Kidney (tissue), 14 donors: ENCODE measurements around the gene HEG1. TPM values are rescaled to one million over a fixed set of nuclear protein-coding genes. Genes with fewer than 3 reads are reported as not detected.
A peak's percentile ranks its signal among the peaks of the same experiment; 100 is the strongest.

Experiments used
- DNase-seq, 5 donors: peaks; one replicate each; pipeline ENCODE4 v3.0.0-alpha.2; 2013 to 2020
- FAIRE-seq: peaks from 2 replicates; lab custom pipeline; 2012; peaks lifted over from hg19 to GRCh38; lab: Jason Lieb, UNC
- H3K27ac ChIP-seq, 2 donors: one replicate each; pipeline ENCODE4 v1.7.0; 2013; ENCODE audit warnings: low read depth in 2 of 2, low read length in 2 of 2, inconsistent platforms in 1 of 2
- H3K27me3 ChIP-seq: one replicate; pipeline ENCODE4 v1.7.1; 2013; ENCODE audit warnings: low read length, inconsistent platforms; ENCODE audit not compliant: control insufficient read depth, insufficient read depth
- H3K36me3 ChIP-seq, 3 donors: one replicate each; pipeline versions ENCODE4 v1.7.0 to v1.7.1; 2013; ENCODE audit warnings: low read length in 3 of 3, control low read depth in 1 of 3, inconsistent platforms in 1 of 3; ENCODE audit not compliant: insufficient read depth in 3 of 3, control insufficient read depth in 2 of 3
- H3K4me1 ChIP-seq, 3 donors: one replicate each; pipeline versions ENCODE4 v1.7.0 to v1.7.1; 2013; ENCODE audit warnings: low read length in 3 of 3, inconsistent platforms in 1 of 3, low read depth in 1 of 3; ENCODE audit not compliant: control insufficient read depth in 2 of 3, insufficient read depth in 2 of 3
- H3K4me3 ChIP-seq, 3 donors: one replicate each; pipeline versions ENCODE4 v1.7.0 to v1.8.1; 2013; ENCODE audit warnings: low read length in 3 of 3, control low read depth in 1 of 3, inconsistent platforms in 1 of 3
- H3K9ac ChIP-seq, 3 donors: one replicate each; pipeline versions ENCODE4 v1.7.0 to v1.7.1; 2013; ENCODE audit warnings: low read length in 3 of 3, control low read depth in 1 of 3, inconsistent platforms in 1 of 3
- H3K9me3 ChIP-seq, 3 donors: one replicate each; pipeline versions ENCODE4 v1.7.0 to v1.7.1; 2013; ENCODE audit warnings: low read length in 3 of 3, control low read depth in 1 of 3, inconsistent platforms in 1 of 3; ENCODE audit not compliant: control insufficient read depth in 2 of 3, insufficient read depth in 1 of 3
- CTCF ChIP-seq: IDR thresholded peaks from 3 replicates; pipeline ENCODE4 v1.5.1; 2012; ENCODE audit warnings: mild to moderate bottlenecking, moderate library complexity, borderline replicate concordance; ENCODE audit not compliant: insufficient read depth; ENCODE audit errors: extremely low read depth
- intact Hi-C: fragments of 100-400 bp; cut with DNase I; formaldehyde crosslinking; loops from one replicate; pipeline ENCODE4 v1.11.1; 2022
- polyA plus RNA-seq: library from polyadenylated mRNA; stranded (reverse); fragments of 350-450 nt; fragmentation: Illumina TruSeq; extraction: RNeasy Lipid Tissue Mini Kit (QIAGEN cat#74804); gene quantifications from one replicate; pipeline ENCODE4 v1.2.3, GENCODE V29; 2014; ENCODE audit warnings: low read depth, low replicate concordance; ENCODE audit not compliant: insufficient read depth
- total RNA-seq: library from RNA; stranded (reverse); fragmentation: NEBNext Ultra II Directional; extraction: Animal tissue kit (Norgen Biotek cat#: 25700); gene quantifications from one replicate; pipeline ENCODE4 v1.2.1, GENCODE V29; 2021
- donor health status: control.
- donor health status: control.
- donor health status: control.
- donor health status: control.
- donor health status: control.
- donor health status: DM: yes; HTN: yes; CAD: no.
- donor health status: Normal renal cell carcinoma (clear cell type).

The HEG1 gene
- total and polyA plus RNA-seq, 2 donors from 2014 or later = 10.3 to 96.3 TPM

- DNase-seq (no peak), FAIRE-seq (no peak)
- Histone ChIP-seq H3K36me3 (peaks cover 0 to 5% (median 0%) of the 10 kb centered on the region in 3 donors), H3K9ac (no peak overlapping the region), H3K4me3 (no peak overlapping the region), H3K9me3 (peaks cover 0 to 1% (median 0%) of the 10 kb centered on the region in 3 donors), H3K27me3 (no peaks in the 10 kb centered on the region), H3K27ac (no peak overlapping the region), H3K4me1 (peaks cover 0 to 7% (median 4%) of the 10 kb centered on the region in 3 donors)
- no peak for TF ChIP-seq CTCF
- intact Hi-C loops = no loop called here
Observed at GRCh38 chr3:125032683-125033082, 23.1 kb downstream of the HEG1 start.

GRCh38 chr3:125032100-125032643, 23.6 kb downstream of the HEG1 start:
- Histone ChIP-seq H3K4me3 (no peak overlapping the region), H3K27me3 (no peaks in the 10 kb centered on the region), H3K9me3 (peaks cover 0 to 1% (median 0%) of the 10 kb centered on the region in 3 donors), H3K4me1 (peaks cover 0 to 7% (median 4%) of the 10 kb centered on the region in 3 donors), H3K36me3 (peaks cover 0 to 5% (median 0%) of the 10 kb centered on the region in 3 donors), H3K27ac (no peak overlapping the region), H3K9ac (no peak overlapping the region)
- intact Hi-C loops = no loop called here
- no peak for TF ChIP-seq CTCF
- no peak for FAIRE-seq
- DNase-seq = peak in 1 of 5 donors; percentile 36

GRCh38 chr3:125031544-125031943, 24.3 kb downstream of the HEG1 start:
- H3K36me3 ChIP-seq = peaks cover 0 to 8% (median 3%) of the 10 kb centered on the region in 3 donors
- intact Hi-C loops = no loop called here
- TF ChIP-seq CTCF = no peak
- H3K9me3 ChIP-seq = peaks cover 0 to 1% (median 0%) of the 10 kb centered on the region in 3 donors
- H3K27me3 ChIP-seq = no peaks in the 10 kb centered on the region
- DNase-seq (no peak), FAIRE-seq (no peak)
- H3K4me1 ChIP-seq = peaks cover 0 to 7% (median 4%) of the 10 kb centered on the region in 3 donors
- H3K4me3 ChIP-seq = no peak overlapping the region
- H3K9ac ChIP-seq = no peak overlapping the region
- H3K27ac ChIP-seq = no peak overlapping the region

GRCh38 chr3:125028657-125029056, 27.1 kb downstream of the HEG1 start:
- TF ChIP-seq CTCF = no peak
- Histone ChIP-seq H3K9ac (no peak overlapping the region), H3K27ac (no peak overlapping the region), H3K9me3 (peaks cover 0 to 1% (median 0%) of the 10 kb centered on the region in 3 donors), H3K27me3 (no peaks in the 10 kb centered on the region), H3K4me3 (no peak overlapping the region), H3K36me3 (peaks cover 0 to 11% (median 3%) of the 10 kb centered on the region in 3 donors), H3K4me1 (peaks cover 0 to 7% (median 4%) of the 10 kb centered on the region in 3 donors)
- no peak for DNase-seq
- FAIRE-seq = no peak
- intact Hi-C loops = no loop called here
